T-helper 2 cell treated with Interferon-gamma antibody and Interleukin-4, amounts not matched to agents 5 μg/mL and 100 μg/mL, for 36 hours (primary cell): Measurements from ENCODE around the gene NUP210.

Experiments
- DNase-seq: peaks from one replicate; pipeline ENCODE4 v3.0.0; 2021; ENCODE audit warnings: low spot score
- H3K27ac Mint-ChIP-seq: one replicate; pipeline ENCODE4 v1.8.0; 2021; ENCODE audit warnings: mild to moderate bottlenecking, mixed read lengths
- H3K27me3 Mint-ChIP-seq: one replicate; pipeline ENCODE4 v1.8.0; 2021; ENCODE audit warnings: low read depth, mixed read lengths
- H3K36me3 Mint-ChIP-seq: one replicate; pipeline ENCODE4 v1.8.0; 2021; ENCODE audit warnings: low read depth, mixed read lengths
- H3K4me1 Mint-ChIP-seq: one replicate; pipeline ENCODE4 v1.8.0; 2021; ENCODE audit warnings: low read depth, mixed read lengths
- H3K4me3 Mint-ChIP-seq: one replicate; pipeline ENCODE4 v1.8.0; 2022; ENCODE audit warnings: mild to moderate bottlenecking, moderate library complexity, mixed read lengths
- H3K9me3 Mint-ChIP-seq: one replicate; pipeline ENCODE4 v1.8.0; 2021; ENCODE audit warnings: mixed read lengths

Gene NUP210

GRCh38 chr3:13280122-13280790 lies 139.9 kb downstream of the NUP210 start:
- Mint-ChIP-seq H3K27ac (no peak overlapping the region), H3K27me3 (peaks cover 35% of the 10 kb centered on the region), H3K9me3 (peaks cover 13% of the 10 kb centered on the region), H3K36me3 (peaks cover 9% of the 10 kb centered on the region), H3K4me3 (no peak overlapping the region), H3K4me1 (peaks cover 8% of the 10 kb centered on the region)
- no peak for DNase-seq

DNA sequence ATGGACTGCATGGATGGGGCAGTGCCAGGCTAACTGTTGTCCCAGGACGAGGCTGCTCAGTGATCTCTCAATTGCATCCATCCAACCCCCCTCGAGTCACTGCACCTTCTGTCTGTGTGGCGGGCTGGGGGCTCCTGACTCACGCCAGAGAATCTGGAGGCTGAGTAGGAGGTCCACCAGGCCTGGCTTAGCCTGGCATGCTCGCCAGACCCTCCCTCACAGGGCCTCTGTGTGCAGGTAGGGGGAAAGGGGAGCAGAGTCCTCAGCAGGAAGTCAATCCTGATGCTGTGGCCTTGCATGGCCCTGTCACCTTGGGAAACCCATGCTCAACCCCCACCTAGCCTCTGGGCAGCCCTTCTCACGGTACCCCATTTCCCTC lies 140.6 kb downstream of the NUP210 start:
- H3K9me3 Mint-ChIP-seq = peaks cover 10% of the 10 kb centered on the region
- H3K4me1 Mint-ChIP-seq = peaks cover 8% of the 10 kb centered on the region
- no peak for DNase-seq
- peaks cover 29% of the 10 kb centered on the region for H3K27me3 Mint-ChIP-seq
- peaks cover 9% of the 10 kb centered on the region for H3K36me3 Mint-ChIP-seq
- no peak overlapping the region for H3K4me3 Mint-ChIP-seq
- no peak overlapping the region for H3K27ac Mint-ChIP-seq

GRCh38 chr3:13278783-13279531 lies 141.2 kb downstream of the NUP210 start:
- Mint-ChIP-seq H3K36me3 (peaks cover 5% of the 10 kb centered on the region), H3K9me3 (peaks cover 4% of the 10 kb centered on the region), H3K4me3 (no peak overlapping the region), H3K27ac (no peak overlapping the region), H3K4me1 (peaks cover 6% of the 10 kb centered on the region), H3K27me3 (peaks cover 23% of the 10 kb centered on the region)
- no peak for DNase-seq

- no peak overlapping the region for H3K27ac Mint-ChIP-seq
- peaks cover 18% of the 10 kb centered on the region for H3K27me3 Mint-ChIP-seq
- no peak overlapping the region for H3K4me3 Mint-ChIP-seq
- H3K36me3 Mint-ChIP-seq = peaks cover 2% of the 10 kb centered on the region
- peaks cover 3% of the 10 kb centered on the region for H3K4me1 Mint-ChIP-seq
- H3K9me3 Mint-ChIP-seq = no peaks in the 10 kb centered on the region
- no peak for DNase-seq
These were observed 142.1 kb downstream of the NUP210 start for GRCh38 chr3:13277860-13278531.

DNA sequence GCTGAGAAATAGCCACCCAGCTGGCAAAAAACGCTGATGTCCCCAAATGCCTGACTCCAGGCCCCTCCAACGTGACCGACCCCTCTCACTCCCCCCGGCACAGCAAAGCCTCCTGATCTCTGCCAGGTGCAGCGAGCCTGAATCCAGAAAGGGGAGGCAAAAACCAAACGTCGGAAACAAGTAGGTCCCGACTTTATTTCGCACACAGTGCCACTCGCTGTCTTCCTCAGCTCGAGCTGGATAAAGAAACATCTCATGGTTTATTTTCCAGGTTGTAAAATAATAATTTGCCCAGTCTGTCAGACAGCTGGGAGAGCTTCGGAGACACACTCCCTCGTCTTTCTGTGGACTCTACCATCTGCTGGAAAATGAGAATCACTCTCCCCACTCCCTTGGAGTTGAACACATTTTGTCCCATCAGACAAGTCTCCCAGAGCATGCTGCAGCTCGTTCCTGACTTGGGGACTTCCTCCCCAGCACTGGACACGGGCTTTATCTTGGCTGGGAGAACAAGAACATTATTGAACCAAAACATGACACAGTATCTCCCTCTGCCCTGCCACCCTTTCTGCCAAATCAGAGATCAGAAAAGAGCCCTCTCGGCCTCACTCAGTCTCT lies 142.8 kb downstream of the NUP210 start:
- H3K27ac Mint-ChIP-seq = no peak overlapping the region
- H3K4me1 Mint-ChIP-seq = peaks cover 3% of the 10 kb centered on the region
- peaks cover 2% of the 10 kb centered on the region for H3K36me3 Mint-ChIP-seq
- no peak overlapping the region for H3K4me3 Mint-ChIP-seq
- H3K27me3 Mint-ChIP-seq = peaks cover 18% of the 10 kb centered on the region
- H3K9me3 Mint-ChIP-seq = no peaks in the 10 kb centered on the region
- no peak for DNase-seq

GRCh38 chr3:13276438-13277195 lies 143.5 kb downstream of the NUP210 start:
- Mint-ChIP-seq H3K36me3 (peaks cover under 1% of the 10 kb centered on the region), H3K27ac (no peak overlapping the region), H3K4me1 (peaks cover 3% of the 10 kb centered on the region), H3K9me3 (no peaks in the 10 kb centered on the region), H3K27me3 (peaks cover 22% of the 10 kb centered on the region), H3K4me3 (no peak overlapping the region)
- no peak for DNase-seq

DNA sequence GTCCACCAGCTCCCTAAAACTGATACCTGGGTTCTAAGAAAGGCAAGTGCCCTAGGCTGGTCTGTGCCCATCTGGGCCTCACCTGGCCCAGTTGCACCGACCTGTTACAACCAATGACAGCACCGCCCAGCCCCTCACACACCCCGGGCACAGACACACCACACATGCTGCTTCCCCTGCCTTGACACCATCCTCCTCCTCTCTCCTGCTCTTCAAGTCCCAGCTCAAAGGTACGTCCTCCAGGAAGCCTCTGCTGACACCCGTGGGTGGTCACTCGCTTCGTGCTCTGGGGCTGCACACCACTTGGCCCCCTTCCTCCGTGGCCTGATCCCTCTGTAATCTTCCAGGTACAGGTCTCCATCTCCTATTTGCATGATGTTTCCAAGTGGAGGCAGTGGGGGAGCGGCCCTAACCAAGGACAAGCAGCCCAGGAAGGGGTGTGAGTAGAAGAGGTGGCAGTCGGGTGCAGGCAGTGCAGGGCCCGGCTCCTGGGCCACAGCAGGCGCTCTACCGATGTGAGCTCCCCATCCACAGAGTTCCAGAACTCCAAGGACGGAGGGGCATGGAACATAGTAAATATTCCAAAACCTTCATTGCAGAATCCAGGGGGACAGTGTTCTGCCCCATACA lies 144.6 kb downstream of the NUP210 start:
- Mint-ChIP-seq H3K27ac (no peak overlapping the region), H3K36me3 (no peaks in the 10 kb centered on the region), H3K4me3 (no peak overlapping the region), H3K27me3 (peaks cover 15% of the 10 kb centered on the region), H3K9me3 (no peaks in the 10 kb centered on the region), H3K4me1 (no peaks in the 10 kb centered on the region)
- no peak for DNase-seq

GRCh38 chr3:13274551-13275332 lies 145.4 kb downstream of the NUP210 start:
- Mint-ChIP-seq H3K27me3 (peaks cover 9% of the 10 kb centered on the region), H3K9me3 (no peaks in the 10 kb centered on the region), H3K27ac (no peak overlapping the region), H3K4me3 (no peak overlapping the region), H3K36me3 (no peaks in the 10 kb centered on the region), H3K4me1 (no peaks in the 10 kb centered on the region)
- no peak for DNase-seq

DNA sequence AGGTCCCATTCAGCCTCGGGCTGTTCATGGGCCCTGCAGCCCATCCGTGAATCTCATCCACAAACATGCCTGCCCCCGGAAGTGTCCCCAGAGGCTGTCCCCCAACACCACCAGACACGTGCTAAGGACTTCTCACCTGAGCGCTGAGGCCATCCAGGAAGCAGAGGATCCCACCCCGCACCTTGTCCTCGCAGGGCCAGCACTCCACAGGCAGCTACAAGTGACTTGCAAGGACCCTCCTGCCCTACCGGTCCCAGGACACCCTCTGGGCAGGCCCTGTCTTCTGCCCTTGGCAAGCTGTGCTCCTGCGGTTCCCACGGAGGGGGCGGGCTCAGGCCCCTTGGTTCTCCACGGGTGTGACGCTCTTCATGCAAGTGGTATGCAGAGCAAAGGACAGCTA lies 146.0 kb downstream of the NUP210 start:
- Mint-ChIP-seq H3K4me3 (no peak overlapping the region), H3K9me3 (no peaks in the 10 kb centered on the region), H3K36me3 (no peaks in the 10 kb centered on the region), H3K27ac (no peak overlapping the region), H3K4me1 (no peaks in the 10 kb centered on the region), H3K27me3 (peaks cover 9% of the 10 kb centered on the region)
- DNase-seq = no peak

GRCh38 chr3:13273604-13274105 lies 146.5 kb downstream of the NUP210 start:
- Mint-ChIP-seq H3K4me3 (no peak overlapping the region), H3K36me3 (no peaks in the 10 kb centered on the region), H3K4me1 (no peaks in the 10 kb centered on the region), H3K27me3 (peaks cover 9% of the 10 kb centered on the region), H3K27ac (no peak overlapping the region), H3K9me3 (no peaks in the 10 kb centered on the region)
- no peak for DNase-seq

GRCh38 chr3:13272831-13273603 lies 147.1 kb downstream of the NUP210 start:
- H3K27me3 Mint-ChIP-seq = peaks cover 9% of the 10 kb centered on the region
- no peaks in the 10 kb centered on the region for H3K9me3 Mint-ChIP-seq
- H3K4me3 Mint-ChIP-seq = no peak overlapping the region
- no peaks in the 10 kb centered on the region for H3K4me1 Mint-ChIP-seq
- no peaks in the 10 kb centered on the region for H3K36me3 Mint-ChIP-seq
- DNase-seq = no peak
- no peak overlapping the region for H3K27ac Mint-ChIP-seq
